ENCODE results near the gene NOTCH2. TPM values are rescaled to one million over a fixed set of nuclear protein-coding genes. Genes with fewer than 3 reads are reported as not detected.

The NOTCH2 gene
- total RNA-seq, 6 experiments from 2014 or later = 122 to 147 (median 134) TPM

DNA sequence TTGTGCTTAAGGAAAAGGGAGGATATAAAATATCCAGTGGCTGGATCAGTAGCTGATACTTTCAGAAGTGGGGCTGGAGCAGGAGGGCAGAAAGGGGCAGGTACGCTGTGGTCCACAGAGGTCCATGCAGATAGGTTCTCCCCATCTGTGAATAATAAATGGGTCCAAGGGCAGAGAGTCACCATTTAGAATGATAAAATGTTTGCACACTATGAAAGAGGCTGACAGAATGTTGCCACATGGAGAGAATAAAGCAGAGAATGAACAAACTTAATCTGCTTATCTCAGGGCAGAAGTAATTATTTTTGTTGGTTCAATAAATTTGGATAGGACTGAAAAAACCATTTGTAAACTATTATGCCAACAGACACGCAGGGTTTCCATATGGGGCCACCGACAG is 156.5 kb downstream of the NOTCH2 start:
- Mint-ChIP-seq H3K9me3 (no peaks in the 10 kb centered on the region), H3K4me1 (ENCODE audit: low read depth) (no peaks in the 10 kb centered on the region), H3K27me3 (ENCODE audit: insufficient read depth) (peaks cover 2% of the 10 kb centered on the region; the same call in 1 of the 2 replicates), H3K4me3 (no peak overlapping the region), H3K27ac (no peak overlapping the region), H3K36me3 (ENCODE audit: low read depth) (peaks cover 41% of the 10 kb centered on the region)
- no peak for DNase-seq
- TF ChIP-seq, protein P1, sequence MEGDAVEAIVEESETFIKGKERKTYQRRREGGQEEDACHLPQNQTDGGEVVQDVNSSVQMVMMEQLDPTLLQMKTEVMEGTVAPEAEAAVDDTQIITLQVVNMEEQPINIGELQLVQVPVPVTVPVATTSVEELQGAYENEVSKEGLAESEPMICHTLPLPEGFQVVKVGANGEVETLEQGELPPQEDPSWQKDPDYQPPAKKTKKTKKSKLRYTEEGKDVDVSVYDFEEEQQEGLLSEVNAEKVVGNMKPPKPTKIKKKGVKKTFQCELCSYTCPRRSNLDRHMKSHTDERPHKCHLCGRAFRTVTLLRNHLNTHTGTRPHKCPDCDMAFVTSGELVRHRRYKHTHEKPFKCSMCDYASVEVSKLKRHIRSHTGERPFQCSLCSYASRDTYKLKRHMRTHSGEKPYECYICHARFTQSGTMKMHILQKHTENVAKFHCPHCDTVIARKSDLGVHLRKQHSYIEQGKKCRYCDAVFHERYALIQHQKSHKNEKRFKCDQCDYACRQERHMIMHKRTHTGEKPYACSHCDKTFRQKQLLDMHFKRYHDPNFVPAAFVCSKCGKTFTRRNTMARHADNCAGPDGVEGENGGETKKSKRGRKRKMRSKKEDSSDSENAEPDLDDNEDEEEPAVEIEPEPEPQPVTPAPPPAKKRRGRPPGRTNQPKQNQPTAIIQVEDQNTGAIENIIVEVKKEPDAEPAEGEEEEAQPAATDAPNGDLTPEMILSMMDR (IDR thresholded peaks at IDR 0.05) = no peak

GRCh38 chr1:119911775-119912174 is 157.7 kb downstream of the NOTCH2 start:
- Mint-ChIP-seq H3K27ac (no peak overlapping the region), H3K36me3 (ENCODE audit: low read depth) (peaks cover 32% of the 10 kb centered on the region), H3K9me3 (no peaks in the 10 kb centered on the region), H3K4me1 (ENCODE audit: low read depth) (no peaks in the 10 kb centered on the region), H3K4me3 (no peak overlapping the region), H3K27me3 (ENCODE audit: insufficient read depth) (peaks cover 3% of the 10 kb centered on the region)
- TF ChIP-seq, protein P1 (IDR thresholded peaks at IDR 0.05) = no peak
- no peak for DNase-seq

GRCh38 chr1:119910618-119911017 is 158.8 kb downstream of the NOTCH2 start:
- DNase-seq = no peak
- no peak overlapping the region for H3K4me3 Mint-ChIP-seq
- H3K27me3 Mint-ChIP-seq (ENCODE audit: insufficient read depth) = peaks cover 7% of the 10 kb centered on the region
- peaks cover 25% of the 10 kb centered on the region for H3K36me3 Mint-ChIP-seq (ENCODE audit: low read depth)
- H3K9me3 Mint-ChIP-seq = no peaks in the 10 kb centered on the region
- no peaks in the 10 kb centered on the region for H3K4me1 Mint-ChIP-seq (ENCODE audit: low read depth)
- TF ChIP-seq, protein P1 (IDR thresholded peaks at IDR 0.05) = no peak
- H3K27ac Mint-ChIP-seq = no peak overlapping the region

DNA sequence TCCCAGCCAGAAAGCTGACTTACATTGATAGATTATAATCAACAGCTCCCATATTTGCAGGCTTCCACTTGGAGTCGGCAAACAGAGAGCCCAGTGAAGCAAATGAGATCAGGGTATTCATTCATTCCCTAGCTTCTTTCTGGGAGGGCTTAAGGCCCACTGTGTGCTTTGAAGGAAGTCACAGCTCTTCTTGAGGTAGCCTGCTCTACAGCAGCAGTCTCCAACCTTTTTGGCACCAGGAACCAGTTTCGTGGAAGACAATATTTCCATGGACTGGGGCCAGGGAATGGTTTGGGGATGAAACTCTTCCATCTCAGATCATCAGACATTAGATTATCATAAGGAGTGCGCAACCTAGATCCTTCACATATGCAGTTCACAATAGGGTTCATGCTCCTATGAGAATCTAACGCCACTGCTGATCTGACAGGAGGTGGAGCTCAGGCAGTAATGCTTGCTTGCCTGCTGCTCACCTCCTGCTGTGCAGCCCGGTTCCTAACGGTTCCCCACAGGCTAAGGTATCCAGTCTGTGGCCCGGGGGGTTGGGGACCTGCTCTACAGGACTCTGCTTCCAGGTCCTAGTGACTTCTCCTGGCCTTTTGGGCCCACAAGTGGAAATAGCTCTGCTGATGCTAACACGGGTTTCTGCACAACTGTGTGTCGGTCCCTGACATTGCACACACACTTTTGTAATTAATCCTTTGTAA is 159.4 kb downstream of the NOTCH2 start:
- no peak overlapping the region for H3K4me3 Mint-ChIP-seq
- H3K27ac Mint-ChIP-seq = no peak overlapping the region
- DNase-seq = no peak
- TF ChIP-seq, protein P1 (IDR thresholded peaks at IDR 0.05) = no peak
- no peaks in the 10 kb centered on the region for H3K4me1 Mint-ChIP-seq (ENCODE audit: low read depth)
- H3K36me3 Mint-ChIP-seq (ENCODE audit: low read depth) = peaks cover 24% of the 10 kb centered on the region
- H3K27me3 Mint-ChIP-seq (ENCODE audit: insufficient read depth) = peaks cover 5% of the 10 kb centered on the region
- H3K9me3 Mint-ChIP-seq = peaks cover 4% of the 10 kb centered on the region; the same call in 1 of the 2 replicates

DNA sequence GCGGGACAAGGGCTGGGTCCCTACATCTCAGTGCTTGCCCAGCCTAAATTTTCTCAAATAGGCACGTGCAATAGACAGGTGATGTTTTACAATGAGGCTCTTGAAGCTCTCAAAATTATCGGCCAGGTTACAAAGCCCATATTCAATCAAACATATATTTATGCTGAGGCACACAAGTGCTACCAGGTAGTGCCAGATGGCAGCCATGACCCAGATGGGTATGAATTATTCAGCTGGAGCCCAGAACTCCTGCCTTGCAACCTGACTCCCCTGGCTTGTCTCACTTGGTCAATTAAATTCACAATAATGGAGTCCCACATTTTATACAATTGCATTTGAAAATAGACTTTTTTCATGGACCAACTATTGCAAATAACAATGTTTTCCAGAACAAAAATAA is 160.8 kb downstream of the NOTCH2 start:
- Mint-ChIP-seq H3K4me3 (no peak overlapping the region), H3K36me3 (ENCODE audit: low read depth) (peaks cover 18% of the 10 kb centered on the region; the same call in 1 of the 2 replicates), H3K9me3 (peaks cover 4% of the 10 kb centered on the region; the same call in 1 of the 2 replicates), H3K27me3 (ENCODE audit: insufficient read depth) (peaks cover 6% of the 10 kb centered on the region), H3K4me1 (ENCODE audit: low read depth) (peaks cover 3% of the 10 kb centered on the region), H3K27ac (no peak overlapping the region)
- no peak for DNase-seq
- TF ChIP-seq, protein P1 (IDR thresholded peaks at IDR 0.05) = no peak

Measured in HFFc6 (cell line).